GM21381 (cell line): ENCODE measurements around the gene GPR17.

Source experiments
- ATAC-seq: cut with Tn5 transposase; IDR thresholded peaks from one replicate; pipeline ENCODE4 v1.9.1; 2021; ENCODE audit warnings: mild to moderate bottlenecking, moderate library complexity; ENCODE audit not compliant: unreplicated experiment

GPR17 gene, protein sequence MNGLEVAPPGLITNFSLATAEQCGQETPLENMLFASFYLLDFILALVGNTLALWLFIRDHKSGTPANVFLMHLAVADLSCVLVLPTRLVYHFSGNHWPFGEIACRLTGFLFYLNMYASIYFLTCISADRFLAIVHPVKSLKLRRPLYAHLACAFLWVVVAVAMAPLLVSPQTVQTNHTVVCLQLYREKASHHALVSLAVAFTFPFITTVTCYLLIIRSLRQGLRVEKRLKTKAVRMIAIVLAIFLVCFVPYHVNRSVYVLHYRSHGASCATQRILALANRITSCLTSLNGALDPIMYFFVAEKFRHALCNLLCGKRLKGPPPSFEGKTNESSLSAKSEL

DNA sequence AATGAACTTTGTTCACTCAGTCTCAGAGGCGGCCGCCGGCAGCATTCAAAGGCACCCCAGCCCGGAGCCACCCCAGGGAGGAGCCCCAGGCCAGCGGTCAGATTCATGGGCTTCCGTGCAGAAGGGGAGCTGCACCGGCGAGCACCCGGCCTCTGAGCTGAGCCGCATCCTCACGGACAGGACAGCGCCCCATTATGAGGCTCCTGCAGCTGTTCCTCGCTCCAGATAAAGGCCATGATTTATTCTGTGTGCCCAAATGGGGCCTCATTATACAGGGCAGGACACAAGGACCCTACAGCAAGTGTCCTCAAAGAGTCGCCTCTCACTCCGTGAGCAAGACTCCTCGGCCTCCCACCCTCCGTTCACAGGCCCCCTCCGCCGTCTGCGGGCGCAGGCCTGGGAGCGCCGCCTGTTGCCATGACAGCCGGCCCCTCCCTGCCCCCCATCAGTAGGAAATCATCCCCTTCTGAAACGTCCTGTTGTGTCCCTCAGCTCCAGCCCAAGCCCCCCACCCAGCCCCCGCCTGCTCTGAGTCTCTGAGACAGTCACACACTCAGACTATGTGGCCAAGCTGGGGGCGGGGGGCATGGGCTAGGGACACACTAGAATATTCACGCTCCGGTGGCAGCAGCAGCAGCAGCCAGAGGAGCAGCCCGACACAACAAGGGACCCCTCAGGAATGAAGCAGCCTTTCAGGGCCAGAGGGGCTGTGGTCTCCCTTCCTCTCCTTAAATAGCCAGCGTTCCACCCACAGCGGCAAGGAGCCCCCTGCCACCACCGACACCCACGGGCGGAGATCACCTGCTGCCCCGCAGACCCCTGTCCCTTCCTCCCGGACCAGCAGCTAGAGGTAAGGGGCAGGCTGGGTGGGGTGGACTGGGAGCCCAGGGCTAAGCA, at the start of gene GPR17:
GPR17 (plus strand) TSS at position 759 of the 897 bp plus-strand sequence. CDS start 4,583 bp downstream, outside the sequence.
- ATAC-seq: no peak

DNA sequence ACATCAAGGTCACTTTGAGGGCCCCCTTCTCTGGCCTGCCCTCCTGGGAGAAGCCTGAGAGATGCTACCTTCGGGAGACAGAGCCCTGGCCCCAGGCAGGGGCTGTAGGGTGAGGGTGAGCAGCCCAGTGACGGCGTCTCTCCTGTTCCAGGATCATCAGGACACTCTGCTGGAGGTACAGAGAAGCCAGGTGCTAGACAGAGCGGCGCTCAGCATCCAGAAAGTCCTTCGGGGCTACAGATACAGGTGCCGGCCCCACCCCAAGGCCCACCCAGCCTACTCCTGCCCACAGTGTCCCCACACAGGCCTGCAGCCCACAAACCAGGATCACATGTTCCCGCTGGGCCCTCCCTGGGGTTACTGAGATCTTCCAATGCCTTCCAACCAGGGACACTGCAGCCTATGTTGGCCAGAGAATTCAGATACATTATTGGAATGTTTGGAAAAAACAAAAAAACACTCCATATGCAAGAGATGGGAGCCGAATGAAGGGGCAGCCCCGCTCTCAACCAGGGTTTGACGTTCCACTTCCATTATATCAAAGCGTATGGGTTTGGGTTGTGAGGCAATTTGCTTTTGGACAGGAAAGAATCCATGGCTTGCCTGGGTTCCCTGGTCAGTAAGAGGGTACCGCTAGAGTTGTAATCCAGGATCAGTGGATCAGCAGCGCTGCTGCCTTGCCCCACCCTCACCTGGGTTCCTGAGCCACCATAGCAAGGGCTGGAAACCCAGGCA, 49.5 kb upstream of the GPR17 start:
- no peak for ATAC-seq

DNA sequence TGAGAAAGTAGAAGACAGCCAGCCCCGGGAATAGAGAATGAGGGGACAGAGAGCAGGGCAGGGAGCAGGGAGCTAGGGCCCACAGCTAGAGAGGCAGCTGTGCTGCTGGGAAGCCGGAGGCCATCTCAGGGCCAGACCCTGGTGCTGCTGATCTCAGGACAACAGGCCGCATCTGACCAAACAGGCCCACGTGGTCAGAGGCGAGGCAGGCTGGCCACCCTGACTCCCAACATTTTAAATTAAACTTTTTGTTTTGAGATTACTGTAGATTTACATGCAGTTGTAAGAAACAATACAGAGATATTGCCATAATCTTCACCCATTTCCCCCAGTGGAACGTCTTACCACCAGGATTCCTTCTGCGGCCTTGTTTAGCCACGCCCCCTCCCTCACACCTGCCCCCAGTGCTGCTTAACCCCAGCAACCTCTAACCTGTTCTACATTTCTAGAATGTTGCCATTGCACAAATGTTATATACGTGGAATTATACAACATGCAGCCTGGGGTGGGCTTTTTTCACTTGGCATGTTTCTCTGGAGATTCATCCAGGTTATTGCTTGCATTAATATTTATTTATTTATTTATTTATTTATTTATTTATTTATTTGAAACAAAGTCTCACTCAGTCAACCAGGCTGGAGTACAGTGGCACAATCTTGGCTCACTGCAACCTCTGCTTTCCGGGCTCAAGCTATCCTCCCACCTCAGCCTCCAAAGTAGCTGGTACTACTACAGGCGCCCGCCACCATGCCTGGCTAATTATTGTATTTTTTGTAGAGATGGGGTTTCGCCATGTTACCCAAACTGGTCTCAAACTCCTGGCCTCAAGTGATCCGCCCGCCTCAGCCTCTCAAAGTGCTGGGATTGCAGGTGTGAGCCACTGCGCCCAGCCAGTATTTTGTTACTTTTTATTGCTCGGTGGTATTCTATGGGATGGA, 48.6 kb upstream of the GPR17 start:
- ATAC-seq: no peak

DNA sequence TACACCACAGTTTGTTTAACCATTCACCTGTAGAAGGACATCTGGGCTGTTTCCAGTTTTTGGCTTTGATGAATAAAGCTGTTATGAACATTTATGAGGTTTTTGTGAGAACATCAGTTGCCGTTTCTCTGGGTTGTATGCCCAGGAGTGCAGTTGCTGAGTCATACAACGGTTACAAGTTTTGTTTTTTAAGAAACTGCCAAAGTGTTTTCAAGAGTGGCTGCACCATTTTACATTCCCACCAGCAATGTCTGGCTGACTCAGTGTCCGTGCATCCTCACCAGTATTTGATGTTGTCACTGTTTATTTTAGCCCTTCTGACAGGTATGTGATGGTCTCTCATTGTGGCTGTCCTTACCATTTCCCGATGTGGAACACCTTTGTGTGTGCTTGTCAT, 48.0 kb upstream of the GPR17 start:
- ATAC-seq: no peak

DNA sequence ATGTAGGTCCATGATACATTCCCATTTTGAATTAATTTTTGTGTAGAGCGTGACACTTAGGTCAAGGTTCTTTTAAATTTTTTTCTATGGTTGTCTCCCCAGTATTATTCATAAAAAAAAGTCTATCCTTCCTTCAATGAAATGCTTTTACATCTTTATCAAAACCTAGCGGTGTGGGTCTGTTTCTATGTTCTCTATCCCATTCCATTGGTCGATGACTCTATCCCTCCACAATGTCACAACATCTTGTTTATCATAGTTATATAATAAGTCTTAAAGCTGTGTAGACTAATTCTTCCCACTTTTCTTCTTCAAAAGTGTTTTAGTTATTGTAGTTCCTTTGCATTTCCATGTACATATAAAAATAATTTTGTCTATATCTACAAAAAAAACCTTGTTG, 47.2 kb upstream of the GPR17 start:
- ATAC-seq: no peak

DNA sequence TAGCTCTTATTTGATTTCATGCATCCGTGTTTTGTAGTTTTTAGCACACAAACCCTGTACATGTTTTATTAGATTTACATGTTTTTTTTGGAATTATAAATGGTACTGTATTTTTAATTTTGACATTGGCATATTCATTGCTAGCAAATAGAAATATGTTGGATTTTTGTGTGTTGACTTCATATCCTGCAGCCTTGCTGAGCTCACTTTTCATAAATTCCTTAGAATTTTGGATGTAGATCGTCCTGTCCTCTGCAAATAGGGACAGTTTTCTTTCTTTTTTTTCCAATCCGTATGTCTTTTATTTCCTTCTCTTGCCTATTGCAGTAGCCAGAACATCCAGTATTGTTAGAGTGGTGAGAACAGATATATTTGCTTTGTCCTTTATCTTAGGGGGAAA, 46.7 kb upstream of the GPR17 start:
- no peak for ATAC-seq

DNA sequence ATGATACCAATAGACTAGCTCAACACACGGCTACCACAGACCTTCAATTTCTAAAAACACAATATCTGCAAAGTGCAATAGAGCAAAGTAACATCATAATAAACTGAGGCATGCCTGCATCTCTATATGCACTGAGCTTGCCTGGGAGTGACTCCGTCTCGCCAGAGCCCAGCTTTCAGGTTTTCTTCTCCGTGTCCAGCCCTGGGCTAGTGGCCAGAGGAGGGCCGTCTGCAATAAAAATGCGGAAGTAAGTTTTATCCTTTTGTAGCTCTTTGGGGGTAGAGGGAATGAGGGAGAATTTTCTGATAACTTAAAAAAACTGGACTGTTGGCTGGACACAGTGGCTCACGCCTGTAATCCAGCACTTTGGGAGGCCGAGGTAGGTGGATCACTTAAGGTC, 41.0 kb upstream of the GPR17 start:
- ATAC-seq: no peak

DNA sequence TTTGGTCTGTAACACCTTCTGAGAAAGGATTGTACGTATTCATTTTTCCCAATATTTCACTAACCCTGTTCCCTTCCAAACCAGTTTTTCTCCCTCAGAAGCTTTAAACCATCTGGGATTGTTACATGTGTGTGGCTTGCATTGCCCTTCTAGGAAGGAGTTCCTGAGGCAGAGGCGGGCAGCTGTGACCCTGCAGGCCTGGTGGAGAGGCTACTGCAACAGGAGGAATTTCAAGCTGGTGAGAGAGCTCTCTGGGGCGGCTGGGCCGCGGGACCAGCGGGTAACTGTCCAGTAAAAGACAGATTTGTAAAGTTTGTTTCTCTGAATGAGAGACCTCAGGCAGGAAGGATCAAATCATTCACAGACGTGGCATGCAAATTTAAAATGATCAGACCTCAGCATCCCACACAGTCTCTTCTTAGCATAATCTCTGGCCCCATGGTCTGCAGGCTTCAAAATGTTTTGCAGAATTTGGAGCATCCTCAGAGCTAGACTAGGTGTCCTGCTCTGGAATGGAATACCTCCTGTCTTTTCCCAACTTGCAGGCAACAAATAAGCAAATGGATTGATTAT, 40.2 kb upstream of the GPR17 start:
- no peak for ATAC-seq

DNA sequence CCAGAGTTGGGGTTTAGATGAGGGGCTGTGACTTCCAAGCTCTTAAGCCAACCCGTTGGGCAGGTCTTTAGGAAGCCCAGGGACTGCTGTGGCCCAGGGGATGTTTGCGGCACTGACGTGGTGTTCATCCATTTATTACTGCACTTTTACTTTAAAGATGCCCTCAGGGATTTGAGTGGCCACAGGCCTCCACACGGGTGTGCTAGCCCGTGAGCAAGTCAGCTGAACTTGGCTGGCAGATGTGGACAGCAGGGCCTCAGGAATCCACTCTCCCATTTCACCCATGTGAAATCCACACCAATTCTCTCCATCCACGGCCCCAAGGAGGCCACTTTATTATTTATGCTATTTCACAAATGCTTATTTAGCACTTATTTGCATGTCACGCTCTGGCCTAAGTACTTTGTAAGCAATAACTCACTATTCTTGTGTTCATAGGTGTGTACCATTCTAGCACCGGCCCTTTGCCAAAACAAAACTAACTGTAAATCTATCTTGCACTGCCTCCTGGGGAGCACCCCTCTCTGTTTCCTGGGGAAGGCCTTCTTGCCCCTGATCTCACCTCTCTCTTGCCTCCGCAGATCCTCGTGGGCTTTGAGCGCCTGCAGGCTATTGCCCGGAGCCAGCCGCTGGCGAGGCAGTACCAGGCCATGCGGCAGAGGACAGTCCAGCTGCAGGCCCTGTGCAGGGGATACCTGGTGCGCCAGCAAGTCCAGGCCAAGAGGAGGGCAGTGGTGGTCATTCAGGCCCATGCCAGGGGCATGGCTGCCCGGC, 39.1 kb upstream of the GPR17 start:
- no peak for ATAC-seq

DNA sequence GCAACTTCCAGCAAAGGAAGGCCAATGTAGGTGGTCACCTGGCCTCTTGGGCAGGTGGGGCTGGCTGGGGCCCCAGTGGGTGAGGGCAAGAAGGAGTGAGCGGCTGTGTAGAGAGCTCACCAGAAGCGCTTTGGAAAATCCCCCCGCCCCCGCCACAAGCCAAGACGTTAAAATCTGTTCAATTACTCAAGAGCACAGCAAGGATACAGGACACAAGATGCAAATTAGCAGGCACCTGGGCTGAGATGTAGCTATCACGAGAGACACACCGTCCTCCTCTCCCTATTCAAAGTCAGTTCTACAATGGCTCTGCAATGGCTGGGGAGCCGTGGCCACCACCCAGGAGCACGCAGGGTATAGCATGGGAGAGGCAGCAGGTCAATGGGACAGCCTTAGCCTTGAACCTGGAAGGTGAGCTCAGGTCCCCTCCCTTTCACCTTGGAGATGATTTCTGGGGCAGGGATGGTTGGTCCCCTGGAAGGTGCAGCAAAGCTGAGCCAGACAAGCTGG, 38.5 kb upstream of the GPR17 start:
- no peak for ATAC-seq

DNA sequence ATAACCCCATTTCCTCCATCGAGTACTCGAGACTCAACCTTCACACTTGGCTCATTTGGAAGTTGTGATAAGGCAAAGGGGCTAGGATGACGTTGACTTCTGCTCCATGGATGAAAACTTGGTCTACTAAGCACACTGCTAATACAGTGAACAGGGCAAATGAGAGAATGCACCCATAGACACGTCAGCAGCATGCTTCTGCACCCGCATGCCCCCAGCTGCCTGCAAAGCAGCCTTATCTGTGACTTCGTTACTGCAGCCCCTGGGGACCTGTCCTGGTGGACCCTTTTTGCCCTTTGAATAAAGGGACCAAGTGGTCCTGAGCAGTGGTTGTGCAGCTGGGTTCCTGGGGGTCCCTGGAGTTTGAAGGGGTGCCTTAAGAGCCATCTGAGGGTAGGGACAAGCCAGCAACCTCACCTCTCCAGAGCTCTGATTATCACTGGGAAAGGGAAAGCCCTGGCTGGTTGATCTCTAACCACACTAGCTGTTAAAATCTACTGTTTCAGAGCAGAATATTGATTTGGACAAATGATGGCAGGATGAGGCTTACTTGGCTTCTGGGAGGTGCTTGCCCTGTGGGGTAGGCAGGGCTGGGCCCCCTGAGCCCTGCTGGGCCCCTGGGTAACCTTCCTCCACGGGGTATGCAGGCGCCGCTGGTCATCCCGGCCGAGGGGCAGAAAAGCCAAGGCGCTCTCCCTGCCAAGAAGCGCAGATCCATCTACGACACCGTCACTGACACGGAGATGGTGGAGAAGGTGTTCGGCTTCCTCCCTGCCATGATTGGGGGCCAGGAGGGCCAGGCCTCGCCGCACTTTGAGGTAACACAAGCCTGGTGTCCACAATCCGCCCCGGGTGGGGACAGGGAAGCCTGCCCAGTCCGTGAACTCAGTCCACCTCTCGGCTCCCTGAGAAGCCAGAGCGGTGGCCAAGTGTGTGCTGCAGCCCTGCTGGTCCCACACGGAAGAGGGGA, 37.6 kb upstream of the GPR17 start:
- ATAC-seq: no peak

DNA sequence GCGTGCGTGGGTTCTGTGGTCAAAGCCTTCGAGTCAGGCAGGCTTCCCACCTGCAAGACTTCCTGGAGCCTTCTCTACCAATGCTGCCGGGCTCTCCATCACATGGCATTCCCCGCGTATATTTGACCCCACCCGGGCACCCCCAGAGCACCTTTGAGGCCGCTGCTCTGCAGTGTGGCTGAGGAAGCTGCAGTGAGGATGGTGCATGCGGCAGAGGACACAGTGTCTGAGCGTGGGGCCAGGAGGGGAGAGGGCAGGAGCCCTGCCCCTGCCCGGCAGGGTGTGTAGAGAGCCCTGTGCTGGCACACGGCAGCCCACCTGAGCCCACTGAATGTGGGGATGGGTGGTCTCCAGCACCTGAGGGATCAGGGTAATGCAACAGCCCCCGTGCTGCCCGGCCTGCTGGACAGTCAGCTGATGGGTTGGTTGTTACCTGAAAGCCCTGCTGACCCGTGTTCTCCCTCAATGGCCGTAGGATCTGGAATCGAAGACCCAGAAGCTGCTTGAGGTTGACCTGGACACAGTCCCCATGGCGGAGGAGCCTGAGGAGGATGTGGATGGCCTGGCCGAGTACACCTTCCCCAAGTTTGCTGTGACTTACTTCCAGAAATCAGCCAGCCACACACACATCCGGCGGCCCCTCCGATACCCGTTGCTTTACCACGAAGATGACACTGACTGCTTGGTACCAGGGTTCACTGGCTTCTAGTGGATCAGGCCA, 36.8 kb upstream of the GPR17 start:
- ATAC-seq: no peak

DNA sequence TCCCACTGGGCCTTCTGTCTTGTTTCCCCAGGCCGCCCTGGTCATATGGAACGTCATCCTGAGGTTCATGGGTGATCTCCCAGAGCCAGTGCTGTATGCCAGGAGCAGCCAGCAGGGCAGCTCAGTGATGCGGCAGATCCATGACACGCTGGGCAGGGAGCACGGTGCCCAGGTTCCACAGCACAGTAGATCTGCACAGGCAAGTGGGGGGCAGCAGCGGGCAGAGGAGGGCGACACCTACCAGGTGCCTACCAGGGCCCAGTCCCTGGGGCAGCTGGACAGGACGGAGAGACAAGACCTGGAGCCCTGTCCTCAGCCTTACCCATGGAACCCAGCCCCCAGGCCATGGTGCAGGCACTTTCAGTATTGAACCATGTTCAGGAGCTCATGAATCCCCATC, 36.1 kb upstream of the GPR17 start:
- no peak for ATAC-seq

DNA sequence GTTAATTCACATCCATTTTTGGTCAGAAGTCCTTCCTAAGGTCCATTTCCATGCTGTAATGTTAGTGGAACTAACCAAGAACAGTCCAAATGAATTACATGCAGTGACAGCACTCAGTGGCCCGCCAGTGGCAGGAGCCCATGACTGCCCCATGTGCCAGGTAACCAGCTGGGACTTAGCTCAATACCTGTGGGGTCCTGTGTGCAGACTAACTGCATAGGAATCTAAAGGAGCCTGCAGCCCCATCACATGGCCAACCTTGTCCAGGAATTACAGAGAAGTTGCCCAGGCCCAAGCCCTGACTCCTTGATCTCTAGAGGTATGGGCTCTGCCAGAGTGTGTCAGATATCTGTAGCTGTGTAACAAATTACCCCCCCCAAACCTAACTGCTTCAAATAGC, 35.4 kb upstream of the GPR17 start:
- no peak for ATAC-seq

DNA sequence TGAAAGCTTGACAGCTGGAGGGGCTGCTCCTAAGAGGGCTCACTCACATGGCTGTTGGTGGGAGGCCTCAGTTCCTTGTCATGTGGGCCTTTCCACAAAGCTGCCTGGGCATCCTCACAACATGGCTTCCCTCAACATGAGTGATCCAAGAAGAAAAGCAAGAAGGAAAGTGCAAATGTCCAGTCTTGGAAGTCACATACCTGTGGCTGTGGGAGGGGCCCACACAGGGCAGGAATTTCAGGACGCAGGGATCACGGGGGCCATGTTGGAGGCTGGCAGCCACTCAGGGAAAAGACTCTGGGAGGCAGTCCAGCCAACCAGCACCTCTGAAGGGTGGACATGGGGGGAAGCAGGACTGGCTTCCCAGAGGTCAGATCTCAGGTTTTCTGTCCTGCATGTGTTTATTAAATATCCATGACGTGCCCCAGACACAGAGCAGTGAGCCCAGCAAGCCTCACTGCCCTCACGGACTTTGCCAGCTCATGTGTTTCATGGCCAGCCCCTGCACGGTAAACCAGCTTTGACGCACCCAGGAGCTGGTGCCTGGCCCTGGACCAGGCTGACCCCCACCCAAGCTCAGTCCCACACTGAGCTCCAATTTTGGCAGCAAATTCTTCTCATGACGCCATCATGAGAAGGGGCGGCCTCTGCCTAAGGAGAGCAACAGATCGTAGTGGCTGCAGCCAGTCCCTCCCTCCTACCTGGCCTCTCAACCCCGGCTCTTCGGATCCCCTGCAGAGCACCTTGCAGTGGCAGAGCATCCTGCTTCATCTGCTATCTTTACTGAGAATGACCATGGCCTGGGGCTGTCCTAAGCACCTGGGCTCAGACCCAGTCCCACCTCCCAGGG, 34.7 kb upstream of the GPR17 start:
- no peak for ATAC-seq

DNA sequence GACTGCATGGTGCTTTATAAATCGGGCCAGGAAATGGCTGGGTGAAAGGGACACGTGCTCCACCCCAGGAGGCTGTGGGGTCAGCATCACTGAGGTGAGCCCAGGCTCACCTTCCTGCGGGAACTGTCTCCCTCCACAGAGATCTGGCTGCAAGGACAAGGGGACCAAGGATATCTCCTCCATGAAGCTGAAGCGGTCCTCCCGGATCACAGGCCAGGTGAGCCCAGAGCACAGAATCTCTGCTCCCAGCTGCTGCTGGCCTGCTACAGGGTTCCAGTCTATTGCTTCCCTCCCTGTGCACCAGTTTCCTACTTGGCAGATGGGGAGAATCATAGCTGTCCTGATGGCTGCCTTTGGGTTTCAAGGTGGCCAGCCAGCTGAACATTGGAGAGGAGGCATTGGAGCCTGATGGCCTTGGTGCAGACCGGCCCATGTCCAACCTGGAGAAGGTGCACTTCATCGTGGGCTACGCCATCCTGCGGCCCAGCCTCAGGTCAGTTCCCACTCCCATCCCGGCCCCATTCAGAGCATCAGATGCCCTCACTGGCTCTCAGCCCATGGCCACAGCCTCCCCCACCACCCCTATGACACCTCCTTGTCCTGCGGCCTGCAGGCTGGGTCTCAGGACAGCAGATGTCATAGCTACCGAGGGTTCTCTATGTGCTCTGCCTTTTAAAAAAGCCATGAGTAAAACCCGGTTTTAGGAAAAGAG, 33.7 kb upstream of the GPR17 start:
- ATAC-seq: no peak
